NCI-H510A treated with DMSO at 0.1 percent for 48 hours (cell line): ENCODE data around the gene KDM2B.
"Not testable (repeated sequence)": the region's sequence is repeated elsewhere in the genome, so short reads cannot be mapped to it uniquely, and the experiment has no call there.

Source experiments
- DNase-seq: peaks from one replicate; lab custom pipeline; 2025; lab: John Stamatoyannopoulos, UW

The KDM2B gene

GRCh38 chr12:121427556-121428050 lies 153.2 kb downstream of the KDM2B start:
- DNase-seq: no peak

GRCh38 chr12:121424624-121424975 lies 156.2 kb downstream of the KDM2B start:
- no peak for DNase-seq

- no peak for DNase-seq
Measured at GRCh38 chr12:121423682-121424623, 156.9 kb downstream of the KDM2B start.

- DNase-seq: no peak
Measured at GRCh38 chr12:121423253-121423652, 157.6 kb downstream of the KDM2B start.

GRCh38 chr12:121420109-121420508 lies 160.7 kb downstream of the KDM2B start:
- DNase-seq: no peak

- no peak for DNase-seq
Measured at GRCh38 chr12:121417847-121418246, 163.0 kb downstream of the KDM2B start.

GRCh38 chr12:121413917-121414316 lies 166.9 kb downstream of the KDM2B start:
- DNase-seq: no peak

GRCh38 chr12:121405211-121405610 lies 175.6 kb downstream of the KDM2B start:
- DNase-seq: no peak

GRCh38 chr12:121404734-121405133 lies 176.1 kb downstream of the KDM2B start:
- DNase-seq: peak; percentile 97

GRCh38 chr12:121403721-121404120 lies 177.1 kb downstream of the KDM2B start:
- no peak for DNase-seq

- peak; percentile 60 for DNase-seq
Measured at GRCh38 chr12:121400332-121401139, 180.3 kb downstream of the KDM2B start.

- peak; percentile 99 for DNase-seq
Measured at GRCh38 chr12:121399391-121400331, 181.2 kb downstream of the KDM2B start, which contains the start of gene RNF34. Gene RNF34, plus strand, starts transcription at chr12:121400118. Its CDS starts 95 bp downstream, at chr12:121400213.

- DNase-seq: no peak
Measured at GRCh38 chr12:121398355-121398754, 182.5 kb downstream of the KDM2B start.

GRCh38 chr12:121397521-121397920 lies 183.3 kb downstream of the KDM2B start:
- no peak for DNase-seq

- no peak for DNase-seq
Measured at GRCh38 chr12:121392325-121392716, 188.5 kb downstream of the KDM2B start.

GRCh38 chr12:121391619-121392324 lies 189.1 kb downstream of the KDM2B start:
- no peak for DNase-seq

GRCh38 chr12:121390856-121391255 lies 190.0 kb downstream of the KDM2B start:
- DNase-seq: no peak

GRCh38 chr12:121388421-121388981 lies 192.3 kb downstream of the KDM2B start:
- DNase-seq: no peak

- DNase-seq: not testable (repeated sequence)
Measured at GRCh38 chr12:121384891-121385290, 195.9 kb downstream of the KDM2B start.

- DNase-seq: no peak
Measured at GRCh38 chr12:121383601-121384021, 197.2 kb downstream of the KDM2B start.
